Keratinocyte (primary cell): ENCODE data around the gene KREMEN2. TPM values are rescaled to one million over a fixed set of nuclear protein-coding genes. Genes with fewer than 3 reads are reported as not detected.

ENCODE experiments used
- DNase-seq: peaks from one replicate; pipeline ENCODE4 v3.0.0-alpha.2; 2011; ENCODE audit warnings: low read depth, missing footprints, low spot score
- FAIRE-seq: peaks from 2 replicates; lab custom pipeline; 2011; peaks lifted over from hg19 to GRCh38; lab: Jason Lieb, UNC
- H2AFZ ChIP-seq: 2 replicates; pipeline ENCODE4 v1.6.0; 2012; ENCODE audit warnings: low read length, control low read depth, inconsistent platforms; ENCODE audit not compliant: control insufficient read depth
- H3K27ac ChIP-seq: 2 replicates; pipeline ENCODE4 v1.5.1; 2011; ENCODE audit warnings: low read length; ENCODE audit not compliant: control insufficient read depth, insufficient read depth
- H3K27me3 ChIP-seq: 3 replicates; pipeline ENCODE4 v1.6.0; 2011; ENCODE audit warnings: low read length; ENCODE audit not compliant: control insufficient read depth, insufficient read depth; ENCODE audit errors: extremely low read depth
- H3K36me3 ChIP-seq, 2 experiments: 2 replicates in 1 of 2; 3 replicates in 1 of 2; pipeline ENCODE4 v1.5.1; 2011; ENCODE audit warnings: low read length in 2 of 2, mild to moderate bottlenecking in 1 of 2; ENCODE audit not compliant: control insufficient read depth in 2 of 2, insufficient read depth in 2 of 2; ENCODE audit errors: extremely low read depth in 1 of 2
- H3K4me1 ChIP-seq: 3 replicates; pipeline ENCODE4 v1.5.1; 2011; ENCODE audit warnings: low read length; ENCODE audit not compliant: control insufficient read depth, insufficient read depth; ENCODE audit errors: extremely low read depth
- H3K4me2 ChIP-seq: 3 replicates; pipeline ENCODE4 v1.6.0; 2011; ENCODE audit warnings: low read depth, low read length; ENCODE audit not compliant: control insufficient read depth, insufficient read depth; ENCODE audit errors: extremely low read depth
- H3K4me3 ChIP-seq, 3 experiments: fragments of 200-600 bp in 1 of 3; sonication (generic) in 1 of 3; 2 replicates in 2 of 3; 3 replicates in 1 of 3; pipeline ENCODE4 v1.5.1; 2011 to 2016; ENCODE audit warnings: low read length in 3 of 3, mild to moderate bottlenecking in 3 of 3, control low read depth in 2 of 3, inconsistent platforms in 1 of 3, low read depth in 1 of 3, mixed read lengths in 1 of 3, mixed run types in 1 of 3, moderate library complexity in 1 of 3; ENCODE audit not compliant: control insufficient read depth in 2 of 3, insufficient read depth in 2 of 3; ENCODE audit errors: extremely low read depth in 1 of 3
- H3K79me2 ChIP-seq: 2 replicates; pipeline ENCODE4 v1.6.0; 2012; ENCODE audit warnings: low read length; ENCODE audit not compliant: control insufficient read depth, insufficient read depth
- H3K9ac ChIP-seq: 3 replicates; pipeline ENCODE4 v1.6.0; 2011; ENCODE audit warnings: low read length; ENCODE audit not compliant: control insufficient read depth, insufficient read depth; ENCODE audit errors: extremely low read depth
- H3K9me1 ChIP-seq: 3 replicates; pipeline ENCODE4 v1.6.0; 2011; ENCODE audit warnings: low read length; ENCODE audit not compliant: control insufficient read depth, insufficient read depth; ENCODE audit errors: extremely low read depth
- H3K9me3 ChIP-seq: 2 replicates; pipeline ENCODE4 v1.5.1; 2012; ENCODE audit warnings: low read depth, low read length; ENCODE audit not compliant: control insufficient read depth
- H4K20me1 ChIP-seq: 3 replicates; pipeline ENCODE4 v1.6.0; 2011; ENCODE audit warnings: low read length; ENCODE audit not compliant: control insufficient read depth, insufficient read depth; ENCODE audit errors: extremely low read depth
- EZH2 ChIP-seq: IDR thresholded peaks from one replicate; pipeline ENCODE4 v1.6.1; 2012; ENCODE audit warnings: inconsistent platforms, mild to moderate bottlenecking, low read length, moderate library complexity
- dilution Hi-C: fragments of 300-500 bp; cut with MboI; formaldehyde crosslinking; loops from one replicate; pipeline ENCODE4 v1.7.0; 2020; ENCODE audit warnings: low sequenced_read_pairs; ENCODE audit not compliant: extremely low pct_ligation_motif_present
- polyA plus RNA-seq, 5 experiments: library from polyadenylated mRNA; depleted of rRNA in 3 of 5; stranded (reverse) in 3 of 5; stranded (forward) in 1 of 5; unstranded in 1 of 5; fragments of >200 nt; gene quantifications; 1 replicate in 1 of 5; 2 replicates in 3 of 5; 3 replicates in 1 of 5; pipeline versions ENCODE4 v1.2.1 to v1.2.3, GENCODE V29; 2011 to 2012; ENCODE audit warnings: missing spikeins in 2 of 5, low read depth in 1 of 5, low replicate concordance in 1 of 5
- TF ChIP-seq, protein P1 (sequence below), 3 experiments: IDR thresholded peaks in 1 of 3; conservative IDR thresholded peaks in 1 of 3; optimal IDR thresholded peaks in 1 of 3; 2 replicates in 2 of 3; 3 replicates in 1 of 3; pipeline versions ENCODE3 to v1.5.1; 2011; ENCODE audit warnings: low read length in 3 of 3, mild to moderate bottlenecking in 3 of 3, moderate library complexity in 2 of 3, control low read depth in 1 of 3, inconsistent platforms in 1 of 3; ENCODE audit not compliant: insufficient read depth in 2 of 3; ENCODE audit errors: extremely low read depth in 1 of 3

Gene KREMEN2
- polyA plus RNA-seq, 1 donor (not counting 4 experiments of a cell fraction or from before 2014, with no cell fraction given), result 3.3 TPM

DNA sequence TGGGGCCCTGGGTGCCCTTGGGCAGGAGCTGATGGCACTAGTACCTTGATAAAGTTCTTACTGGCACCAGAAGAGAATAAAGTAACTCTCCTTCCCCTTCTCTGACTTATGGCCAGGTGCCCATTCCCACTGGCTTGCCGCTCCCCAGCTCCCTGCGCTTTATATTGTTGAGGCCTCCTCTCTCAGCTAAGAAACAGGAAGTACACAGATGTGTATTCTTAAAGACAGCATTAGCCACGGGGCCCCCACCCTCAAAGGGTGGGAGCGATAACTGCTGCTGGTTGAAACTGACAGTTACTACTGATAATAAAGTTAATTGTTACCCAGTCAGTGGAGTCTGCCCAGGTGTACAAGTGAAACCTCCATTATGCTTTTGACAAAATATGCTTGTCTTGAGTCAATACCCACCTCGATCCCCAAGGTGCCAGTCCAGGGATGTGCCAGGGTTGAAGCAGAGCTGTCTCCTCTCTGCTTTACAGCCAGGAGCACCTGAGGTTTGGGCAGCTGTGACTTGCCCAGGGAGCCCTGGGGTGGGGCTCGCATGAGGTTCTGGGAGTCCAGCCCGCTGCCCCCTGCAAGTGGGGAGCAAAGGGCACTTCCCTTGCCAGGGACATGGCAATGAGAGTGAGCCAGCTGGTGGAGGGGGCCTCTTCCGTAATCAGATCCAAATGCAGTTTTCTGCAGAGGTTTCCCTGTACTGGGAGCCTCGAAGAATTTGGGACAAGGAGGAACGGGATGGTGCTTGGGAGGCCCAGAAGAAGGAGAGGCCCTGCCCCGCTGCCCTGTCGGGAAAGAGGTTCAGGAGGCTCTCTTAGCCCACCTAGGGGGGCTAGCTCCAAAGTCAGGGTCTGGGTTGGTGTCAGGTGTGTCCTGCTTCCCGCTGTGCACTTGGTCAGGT is 43.2 kb downstream of the KREMEN2 start:
- no peak overlapping the region for H3K27ac ChIP-seq
- peaks cover 13% of the 10 kb centered on the region for H3K27me3 ChIP-seq
- FAIRE-seq (no peak), DNase-seq (no peak)
- H3K4me1 ChIP-seq, result peaks cover 7% of the 10 kb centered on the region
- no peaks in the 10 kb centered on the region for H3K9me3 ChIP-seq
- no peaks in the 10 kb centered on the region for H3K36me3 ChIP-seq
- dilution Hi-C loops, result no loop called here
- no peaks in the 10 kb centered on the region for H3K9me1 ChIP-seq
- TF ChIP-seq, protein P1, sequence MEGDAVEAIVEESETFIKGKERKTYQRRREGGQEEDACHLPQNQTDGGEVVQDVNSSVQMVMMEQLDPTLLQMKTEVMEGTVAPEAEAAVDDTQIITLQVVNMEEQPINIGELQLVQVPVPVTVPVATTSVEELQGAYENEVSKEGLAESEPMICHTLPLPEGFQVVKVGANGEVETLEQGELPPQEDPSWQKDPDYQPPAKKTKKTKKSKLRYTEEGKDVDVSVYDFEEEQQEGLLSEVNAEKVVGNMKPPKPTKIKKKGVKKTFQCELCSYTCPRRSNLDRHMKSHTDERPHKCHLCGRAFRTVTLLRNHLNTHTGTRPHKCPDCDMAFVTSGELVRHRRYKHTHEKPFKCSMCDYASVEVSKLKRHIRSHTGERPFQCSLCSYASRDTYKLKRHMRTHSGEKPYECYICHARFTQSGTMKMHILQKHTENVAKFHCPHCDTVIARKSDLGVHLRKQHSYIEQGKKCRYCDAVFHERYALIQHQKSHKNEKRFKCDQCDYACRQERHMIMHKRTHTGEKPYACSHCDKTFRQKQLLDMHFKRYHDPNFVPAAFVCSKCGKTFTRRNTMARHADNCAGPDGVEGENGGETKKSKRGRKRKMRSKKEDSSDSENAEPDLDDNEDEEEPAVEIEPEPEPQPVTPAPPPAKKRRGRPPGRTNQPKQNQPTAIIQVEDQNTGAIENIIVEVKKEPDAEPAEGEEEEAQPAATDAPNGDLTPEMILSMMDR (optimal IDR thresholded peaks at IDR 0.05 in 1 of 3, IDR thresholded peaks at IDR 0.05 in 1 of 3, conservative IDR thresholded peaks at IDR 0.05 in 1 of 3; ENCODE audit: extremely low read depth in 1 of 3, insufficient read depth in 2 of 3, low read length in 3 of 3), result no peak
- TF ChIP-seq EZH2, result no peak
- H3K4me3 ChIP-seq, result no peak overlapping the region
- no peak overlapping the region for H3K4me2 ChIP-seq
- H3K79me2 ChIP-seq, result no peaks in the 10 kb centered on the region
- H3K9ac ChIP-seq, result no peak overlapping the region
- no peak overlapping the region for H2AFZ ChIP-seq
- H4K20me1 ChIP-seq, result no peaks in the 10 kb centered on the region

DNA sequence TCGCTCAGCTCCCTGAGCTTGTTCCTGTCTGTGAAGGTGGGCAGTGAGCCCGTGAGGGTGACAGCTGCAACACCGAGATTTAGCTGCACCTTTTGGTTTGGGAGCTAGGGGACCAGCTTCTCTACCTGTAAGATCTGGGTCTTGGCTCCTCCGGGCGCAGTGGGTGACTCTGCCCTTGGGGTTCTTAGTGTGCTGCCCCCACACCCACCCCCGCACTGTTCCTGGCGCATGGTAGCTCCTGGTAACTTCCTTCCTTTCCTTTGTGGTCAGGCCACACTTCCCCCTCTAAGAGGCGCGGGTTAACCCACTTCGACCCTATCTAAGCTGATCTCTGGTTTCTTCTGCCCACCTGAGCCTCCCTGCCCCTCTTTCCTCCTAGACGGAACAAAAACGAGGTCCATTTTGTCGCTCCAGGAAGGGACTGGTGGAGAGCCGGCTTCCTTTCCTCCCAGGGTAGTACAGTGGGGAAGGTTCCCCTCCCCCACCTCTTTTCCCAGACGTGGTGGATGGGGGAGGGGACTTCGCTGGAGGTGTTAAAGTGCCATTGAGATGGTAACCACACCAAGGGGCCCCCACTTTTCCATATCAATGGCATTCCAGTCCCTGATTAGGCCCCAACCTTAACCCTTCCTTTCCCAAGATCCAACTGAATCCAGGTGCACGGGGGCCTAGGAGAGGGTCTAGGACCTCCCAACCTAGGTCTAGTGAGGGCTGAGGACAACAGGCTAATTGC is 44.0 kb downstream of the KREMEN2 start:
- Histone ChIP-seq H3K9me1 (no peaks in the 10 kb centered on the region), H2AFZ (no peak overlapping the region), H3K36me3 (no peaks in the 10 kb centered on the region), H4K20me1 (no peaks in the 10 kb centered on the region), H3K9me3 (no peaks in the 10 kb centered on the region), H3K9ac (no peak overlapping the region), H3K4me3 (no peak overlapping the region), H3K27me3 (peaks cover 22% of the 10 kb centered on the region), H3K4me2 (no peak overlapping the region), H3K79me2 (no peaks in the 10 kb centered on the region), H3K27ac (no peak overlapping the region), H3K4me1 (peaks cover 11% of the 10 kb centered on the region)
- no peak for DNase-seq
- dilution Hi-C loops, result no loop called here
- no peak for FAIRE-seq
- no peak for TF ChIP-seq EZH2
- TF ChIP-seq, protein P1 (optimal IDR thresholded peaks at IDR 0.05 in 1 of 3, IDR thresholded peaks at IDR 0.05 in 1 of 3, conservative IDR thresholded peaks at IDR 0.05 in 1 of 3; ENCODE audit: extremely low read depth in 1 of 3, insufficient read depth in 2 of 3, low read length in 3 of 3), result no peak
